GM11168 (cell line): ENCODE data around the gene RPA3.

Experiments used
- in situ Hi-C: fragments of 300-500 bp; cut with MboI; formaldehyde crosslinking; loops from one replicate; pipeline ENCODE4 v1.12.0; 2022; ENCODE audit warnings: low sequenced_read_pairs; ENCODE audit not compliant: unreplicated experiment

The RPA3 gene

GRCh38 chr7:7737674-7738073 lies 19.3 kb upstream of the RPA3 start:
- in situ Hi-C loops = no loop called here

- in situ Hi-C loops = no loop called here
These were observed 18.3 kb upstream of the RPA3 start for GRCh38 chr7:7736671-7737070.

DNA sequence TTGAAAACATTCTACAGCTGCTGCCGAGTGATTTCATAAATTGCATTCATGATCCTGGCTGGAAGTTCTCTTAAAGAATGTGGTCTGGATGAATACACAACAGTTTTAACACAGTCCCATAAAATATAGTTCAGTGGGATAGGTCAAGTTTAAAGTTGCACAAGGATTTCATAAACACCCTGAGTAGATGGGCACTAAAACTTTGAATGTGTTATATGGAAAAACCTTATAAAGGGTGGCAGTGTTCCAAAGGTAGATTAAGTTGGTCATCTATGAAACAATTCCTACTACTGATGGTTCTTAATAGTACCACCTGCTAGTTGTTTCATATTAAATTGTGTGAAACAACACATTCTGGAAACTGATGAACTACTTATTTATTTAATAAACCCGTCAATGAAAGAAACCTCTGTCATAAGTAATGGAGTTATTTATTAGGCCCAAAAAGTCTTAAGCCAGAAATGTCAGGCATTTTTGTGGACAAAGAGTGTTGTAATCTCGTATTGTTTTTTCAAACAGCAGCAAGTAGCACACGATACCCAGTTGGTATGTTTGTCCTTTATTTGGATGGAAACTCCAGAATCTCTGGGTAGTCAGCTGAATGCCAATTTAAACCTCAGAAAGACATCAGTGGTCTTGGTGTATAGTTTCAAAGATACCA lies 14.3 kb upstream of the RPA3 start:
- in situ Hi-C loops = no loop called here

- in situ Hi-C loops = no loop called here
These were observed 13.3 kb upstream of the RPA3 start for GRCh38 chr7:7731732-7732131.

GRCh38 chr7:7720750-7721621 lies 2.6 kb upstream of the RPA3 start:
- in situ Hi-C loops = no loop called here

- in situ Hi-C loops = no loop called here
These were observed 1.8 kb upstream of the RPA3 start for GRCh38 chr7:7720193-7720592.

DNA sequence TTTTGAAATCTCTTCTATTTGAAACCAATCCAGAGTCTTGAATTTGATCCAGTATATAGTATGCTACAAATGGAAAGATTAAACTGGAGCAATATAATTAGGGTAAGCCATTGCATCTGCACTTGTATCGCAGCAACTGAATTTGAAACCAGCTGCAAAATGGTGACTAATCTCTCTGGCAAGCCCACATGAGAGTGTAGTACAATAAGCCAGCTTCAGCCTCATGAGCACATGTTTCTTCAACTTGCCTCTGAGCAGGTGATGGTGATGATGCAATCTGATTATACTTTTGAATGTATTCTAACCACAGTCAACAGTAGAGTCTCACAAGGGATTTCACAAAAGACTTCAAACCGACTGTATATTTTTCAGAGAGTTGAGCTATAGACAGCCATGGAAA lies 829 bp upstream of the RPA3 start:
- in situ Hi-C loops = no loop called here

GRCh38 chr7:7713730-7714129 lies 4.7 kb downstream of the RPA3 start:
- in situ Hi-C loops = no loop called here

- in situ Hi-C loops = no loop called here
These were observed 7.9 kb downstream of the RPA3 start for GRCh38 chr7:7710469-7710868.

- in situ Hi-C loops = no loop called here
These were observed 9.1 kb downstream of the RPA3 start for GRCh38 chr7:7709291-7709690.

DNA sequence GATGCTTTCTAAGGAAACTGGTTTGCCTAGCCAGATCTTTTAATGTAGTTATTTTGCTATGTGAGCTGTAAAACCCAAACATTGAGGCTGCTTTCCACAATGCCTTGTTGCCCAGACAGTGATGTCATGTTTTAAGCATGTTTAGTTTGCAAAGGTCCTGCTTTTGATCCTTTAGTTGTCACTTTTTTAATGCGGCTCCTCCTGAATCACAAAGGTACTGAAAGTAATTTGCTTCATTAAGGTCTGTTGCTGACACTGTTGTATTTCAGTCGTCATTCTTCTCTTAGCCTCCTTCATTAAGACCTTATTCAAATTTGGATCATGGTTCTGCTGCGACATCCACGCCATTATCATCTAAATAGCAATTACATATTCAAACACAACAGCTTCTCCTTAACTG lies 10.6 kb downstream of the RPA3 start:
- in situ Hi-C loops = no loop called here

- in situ Hi-C loops = no loop called here
These were observed 11.2 kb downstream of the RPA3 start for GRCh38 chr7:7707246-7707645.

DNA sequence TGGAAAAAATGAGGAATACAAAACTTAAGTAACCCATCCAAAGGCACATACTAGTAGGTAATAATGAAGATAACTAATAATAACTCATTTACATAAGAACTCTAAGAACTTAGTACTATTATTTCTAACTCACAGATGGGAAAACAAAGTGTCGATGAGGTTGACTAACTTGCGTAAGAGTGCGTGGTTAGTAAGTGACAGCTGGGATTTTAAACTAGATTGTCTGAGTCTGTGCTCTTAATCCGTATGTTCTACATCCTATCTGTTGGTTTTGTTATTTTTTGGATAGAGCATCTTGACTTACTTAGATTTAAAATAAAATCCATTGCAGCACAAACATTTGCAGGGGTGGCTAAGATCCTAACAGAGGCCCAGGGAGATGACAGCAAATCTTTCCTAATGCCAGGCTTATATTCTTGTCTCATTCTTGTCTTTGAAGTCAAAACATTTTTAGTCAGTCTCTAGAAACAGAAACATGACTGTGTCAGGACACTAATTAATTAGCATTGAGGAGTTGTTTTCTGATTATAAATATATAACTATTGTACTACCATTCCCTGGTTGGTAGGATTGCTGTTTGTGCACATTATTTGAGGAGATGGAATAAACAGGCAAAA lies 11.7 kb downstream of the RPA3 start:
- in situ Hi-C loops = no loop called here

DNA sequence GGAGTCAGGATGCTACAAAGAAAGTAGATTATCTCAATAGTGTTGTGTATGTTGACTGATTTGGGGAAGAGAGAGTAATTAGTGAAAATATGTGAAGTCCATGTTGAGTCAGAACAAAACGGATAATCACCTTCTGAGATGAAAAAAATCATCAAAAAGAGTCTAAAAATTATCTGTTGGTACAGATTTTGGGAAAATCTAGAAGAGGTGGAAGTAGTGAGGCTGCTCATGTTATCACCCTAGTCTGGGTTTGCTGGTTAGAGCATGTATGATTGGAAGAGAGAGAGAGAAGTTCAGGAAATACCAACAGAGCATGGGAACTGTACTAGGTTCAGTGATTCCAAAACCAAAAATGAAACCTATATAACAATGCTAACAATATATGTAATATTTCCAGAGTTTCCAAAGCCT lies 12.3 kb downstream of the RPA3 start:
- in situ Hi-C loops = no loop called here

GRCh38 chr7:7705318-7705717 lies 13.1 kb downstream of the RPA3 start:
- in situ Hi-C loops = no loop called here

GRCh38 chr7:7704867-7705266 lies 13.5 kb downstream of the RPA3 start:
- in situ Hi-C loops = no loop called here

DNA sequence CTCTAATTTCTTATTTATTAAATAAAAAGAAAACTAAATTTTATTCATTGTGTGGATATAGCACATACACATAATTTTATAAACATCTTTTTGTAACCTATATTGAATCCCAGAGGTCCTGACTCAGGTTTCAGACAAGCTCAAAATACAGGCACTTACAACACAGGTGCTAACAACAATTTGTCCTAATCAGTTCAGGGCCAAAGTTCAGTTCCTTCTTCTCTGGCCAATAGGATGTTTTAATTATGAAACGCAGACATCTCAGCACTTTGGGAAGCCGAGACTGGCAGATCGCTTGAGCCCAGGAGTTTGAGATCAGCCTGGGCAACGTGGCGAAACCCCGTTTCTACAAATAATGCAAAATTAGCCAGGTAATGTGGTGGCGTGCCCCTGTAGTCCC lies 15.0 kb downstream of the RPA3 start:
- in situ Hi-C loops = no loop called here

DNA sequence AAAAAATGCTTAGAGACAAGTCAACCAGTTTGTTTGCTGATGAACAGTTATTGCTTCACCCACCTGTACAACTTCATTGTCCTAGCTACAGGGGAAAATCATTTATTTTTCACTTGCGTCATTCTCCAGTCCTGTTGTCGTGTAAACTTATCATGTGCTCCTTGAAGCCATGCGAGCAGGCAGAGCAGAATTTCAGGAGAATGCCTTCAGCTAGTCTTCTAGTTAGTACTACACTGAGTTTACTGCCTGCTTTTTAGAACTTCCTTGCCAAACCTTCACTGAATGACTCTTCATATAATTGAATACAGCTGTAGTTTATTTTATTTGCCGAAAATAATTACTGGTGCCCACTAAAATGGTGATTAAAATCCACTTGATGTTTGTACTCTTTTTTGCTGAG lies 15.6 kb downstream of the RPA3 start:
- in situ Hi-C loops = no loop called here

DNA sequence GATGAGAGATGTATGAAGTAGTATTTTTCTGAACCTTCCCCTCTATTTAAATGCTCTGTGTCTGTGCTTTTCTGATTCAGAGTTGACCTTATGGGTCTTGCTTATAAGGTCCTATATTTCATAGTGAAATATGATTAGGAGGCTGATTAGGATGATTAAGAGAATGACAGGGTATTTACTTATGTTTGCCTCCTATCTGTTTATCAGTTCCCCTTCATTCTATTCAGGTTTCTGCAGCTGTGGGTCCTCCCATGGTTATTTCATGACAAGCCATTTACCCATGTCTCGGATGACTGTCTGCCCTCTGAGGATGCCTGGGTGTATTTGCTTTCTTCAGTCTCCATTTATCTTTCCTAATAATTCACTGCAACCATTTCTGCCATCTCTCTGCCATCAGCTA lies 16.9 kb downstream of the RPA3 start:
- in situ Hi-C loops = no loop called here

- in situ Hi-C loops = no loop called here
These were observed 18.4 kb downstream of the RPA3 start for GRCh38 chr7:7699970-7700369.

- in situ Hi-C loops = no loop called here
These were observed 19.0 kb downstream of the RPA3 start for GRCh38 chr7:7699380-7699779.
